VCaP (cell line): ENCODE results near the gene ACACA.

Experiments
- H3K27ac ChIP-seq: fragments of 450-650 bp; 2 replicates; pipeline ENCODE4 v1.5.1; 2017
- TF ChIP-seq, protein P1 (sequence below): fragments of 450-650 bp; conservative IDR thresholded peaks from 2 replicates; pipeline ENCODE4 v1.5.1; 2017; ENCODE audit warnings: mild to moderate bottlenecking, moderate library complexity

ACACA gene

DNA sequence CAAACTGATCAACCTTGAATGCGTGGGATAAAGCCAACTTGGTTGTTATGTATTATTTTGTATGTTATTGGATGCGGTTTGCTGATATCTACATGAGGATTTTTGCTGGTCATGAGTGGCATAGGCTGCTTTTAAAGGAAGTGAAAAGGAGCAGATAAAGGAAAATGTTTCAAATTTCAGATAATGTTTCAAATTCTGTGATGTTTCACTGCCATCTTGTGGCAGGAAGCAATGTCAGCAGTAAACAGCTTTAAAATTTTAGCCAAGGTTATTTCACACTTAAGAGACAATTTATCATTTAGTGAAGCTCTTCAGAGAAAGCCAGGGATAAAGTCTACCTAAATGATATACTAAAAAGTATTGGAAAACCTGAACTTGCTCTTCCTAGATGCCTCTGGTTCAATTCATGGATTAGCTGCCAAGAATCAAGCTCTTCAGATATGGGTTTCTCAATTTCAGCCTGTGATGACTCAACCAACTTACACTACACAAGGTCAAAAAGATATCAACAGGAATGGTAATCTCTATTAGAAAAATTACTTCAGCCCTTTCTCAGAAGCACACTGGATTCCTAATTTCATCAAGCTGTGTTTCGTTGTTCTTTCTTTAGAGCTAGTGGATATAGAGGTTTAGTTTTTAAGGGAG is 166.8 kb downstream of the ACACA start:
- peak overlapping the region; percentile 1; the same call in 1 of the 2 replicates for H3K27ac ChIP-seq
- TF ChIP-seq, protein P1, sequence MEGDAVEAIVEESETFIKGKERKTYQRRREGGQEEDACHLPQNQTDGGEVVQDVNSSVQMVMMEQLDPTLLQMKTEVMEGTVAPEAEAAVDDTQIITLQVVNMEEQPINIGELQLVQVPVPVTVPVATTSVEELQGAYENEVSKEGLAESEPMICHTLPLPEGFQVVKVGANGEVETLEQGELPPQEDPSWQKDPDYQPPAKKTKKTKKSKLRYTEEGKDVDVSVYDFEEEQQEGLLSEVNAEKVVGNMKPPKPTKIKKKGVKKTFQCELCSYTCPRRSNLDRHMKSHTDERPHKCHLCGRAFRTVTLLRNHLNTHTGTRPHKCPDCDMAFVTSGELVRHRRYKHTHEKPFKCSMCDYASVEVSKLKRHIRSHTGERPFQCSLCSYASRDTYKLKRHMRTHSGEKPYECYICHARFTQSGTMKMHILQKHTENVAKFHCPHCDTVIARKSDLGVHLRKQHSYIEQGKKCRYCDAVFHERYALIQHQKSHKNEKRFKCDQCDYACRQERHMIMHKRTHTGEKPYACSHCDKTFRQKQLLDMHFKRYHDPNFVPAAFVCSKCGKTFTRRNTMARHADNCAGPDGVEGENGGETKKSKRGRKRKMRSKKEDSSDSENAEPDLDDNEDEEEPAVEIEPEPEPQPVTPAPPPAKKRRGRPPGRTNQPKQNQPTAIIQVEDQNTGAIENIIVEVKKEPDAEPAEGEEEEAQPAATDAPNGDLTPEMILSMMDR: peak; percentile 91

GRCh38 chr17:37234106-37234505 is 172.5 kb downstream of the ACACA start:
- TF ChIP-seq, protein P1: no peak
- H3K27ac ChIP-seq: no peak overlapping the region

GRCh38 chr17:37233036-37233435 is 173.6 kb downstream of the ACACA start:
- TF ChIP-seq, protein P1: no peak
- no peak overlapping the region for H3K27ac ChIP-seq

GRCh38 chr17:37231887-37232286 is 174.7 kb downstream of the ACACA start:
- TF ChIP-seq, protein P1: no peak
- no peak overlapping the region for H3K27ac ChIP-seq

GRCh38 chr17:37230633-37231032 is 176.0 kb downstream of the ACACA start:
- TF ChIP-seq, protein P1: no peak
- H3K27ac ChIP-seq: no peak overlapping the region; the same call in 1 of the 2 replicates

- no peak overlapping the region for H3K27ac ChIP-seq
- TF ChIP-seq, protein P1: no peak
Measured at GRCh38 chr17:37225465-37225864, 181.2 kb downstream of the ACACA start.

DNA sequence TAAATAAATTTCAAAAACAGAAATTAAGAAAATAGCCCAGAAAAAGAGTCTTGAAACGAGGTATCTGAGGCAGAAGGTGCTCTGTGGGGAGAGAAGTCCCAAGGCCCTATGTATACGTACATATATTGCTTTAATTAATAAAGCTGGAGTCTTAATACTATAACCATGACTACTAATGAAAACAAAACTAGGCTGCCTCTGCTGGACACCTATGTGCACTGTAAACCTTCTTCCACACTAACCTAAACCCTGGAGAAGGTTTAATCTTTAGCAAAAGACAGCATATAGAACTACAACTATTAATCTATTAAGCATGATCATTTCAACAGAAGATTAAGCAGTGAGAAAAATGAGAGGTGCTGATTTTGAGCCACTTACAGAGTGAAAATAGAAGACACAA is 184.8 kb downstream of the ACACA start:
- TF ChIP-seq, protein P1: peak; percentile 41; the same call in 1 of the 2 replicates
- no peak overlapping the region; the same call in 1 of the 2 replicates for H3K27ac ChIP-seq
